ENCODE results near the gene KL.

- TF ChIP-seq CTCF (IDR thresholded peaks at IDR 0.05) = no peak
- TF ChIP-seq EZH2 (IDR thresholded peaks at IDR 0.05; ENCODE audit: borderline replicate concordance, insufficient read depth, low read depth, low read length, poor library complexity, severe bottlenecking) = no peak
Observed at GRCh38 chr13:32983058-32983457, 33.2 kb upstream of the KL start.
